H1 (cell line): Measurements from ENCODE around the gene IL36A. TPM values are rescaled to one million over a fixed set of nuclear protein-coding genes. Genes with fewer than 3 reads are reported as not detected.

ENCODE experiments used
- BACH1 ChIP-seq: IDR thresholded peaks from 2 replicates; pipeline ENCODE4 v1.6.1; 2012; ENCODE audit warnings: low read length, improper control_type of control experiment
- CHD7 ChIP-seq: fragments of 300-600 bp; sonication (generic); IDR thresholded peaks from 2 replicates; pipeline ENCODE4 v1.7.1; 2012; ENCODE audit warnings: low read length, moderate library complexity, mild to moderate bottlenecking, inconsistent platforms; ENCODE audit not compliant: insufficient replicate concordance
- EZH2 ChIP-seq: fragments of 200-600 bp; sonication (generic); IDR thresholded peaks from 2 replicates; pipeline ENCODE4 v1.7.1; 2012; ENCODE audit warnings: low read depth, mild to moderate bottlenecking, moderate library complexity, low read length, inconsistent platforms; ENCODE audit not compliant: severe bottlenecking
- SUZ12 ChIP-seq: fragments of 200-600 bp; sonication (generic); IDR thresholded peaks from 2 replicates; pipeline ENCODE4 v1.6.1; 2012; ENCODE audit warnings: mild to moderate bottlenecking, inconsistent platforms, low read length, moderate library complexity, mixed read lengths
- TAF1 ChIP-seq: IDR thresholded peaks from 2 replicates; pipeline ENCODE4 v1.6.1; 2011; ENCODE audit warnings: mild to moderate bottlenecking, low read depth, low read length
- polyA plus RNA-seq, 7 experiments: library from polyadenylated mRNA; depleted of rRNA in 3 of 7; stranded (reverse) in 5 of 7; unstranded in 2 of 7; fragments of >200 nt in 5 of 7; fragments of 200-250 nt in 2 of 7; gene quantifications; 1 replicate in 5 of 7; 2 replicates in 1 of 7; 4 replicates in 1 of 7; pipeline versions ENCODE4 v1.2.1 to v1.2.3, GENCODE V29; 2011 to 2013; ENCODE audit warnings: missing spikeins in 2 of 7, mixed read lengths in 2 of 7
- total RNA-seq: library from RNA; stranded (reverse); fragmentation: NEBNext Ultra II Directional; extraction: Animal tissue kit (Norgen Biotek cat#: 25700); gene quantifications from 2 replicates; pipeline ENCODE4 v1.2.1, GENCODE V29; 2021

IL36A gene
- total and polyA plus RNA-seq, 2 of the 8 experiments (the other 6 are each of a cell fraction or from before 2014, with no cell fraction given) = not detected

GRCh38 chr2:113053666-113054065 is 48.4 kb downstream of the IL36A start (continued):
- no peak for TF ChIP-seq CHD7
- TF ChIP-seq TAF1 = no peak
- no peak for TF ChIP-seq BACH1
- TF ChIP-seq SUZ12 = no peak
- no peak for TF ChIP-seq EZH2
